Measurements from ENCODE around the gene CRYGC.
A peak's percentile ranks its signal among the peaks of the same experiment; 100 is the strongest.

Gene CRYGC, protein sequence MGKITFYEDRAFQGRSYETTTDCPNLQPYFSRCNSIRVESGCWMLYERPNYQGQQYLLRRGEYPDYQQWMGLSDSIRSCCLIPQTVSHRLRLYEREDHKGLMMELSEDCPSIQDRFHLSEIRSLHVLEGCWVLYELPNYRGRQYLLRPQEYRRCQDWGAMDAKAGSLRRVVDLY

DNA sequence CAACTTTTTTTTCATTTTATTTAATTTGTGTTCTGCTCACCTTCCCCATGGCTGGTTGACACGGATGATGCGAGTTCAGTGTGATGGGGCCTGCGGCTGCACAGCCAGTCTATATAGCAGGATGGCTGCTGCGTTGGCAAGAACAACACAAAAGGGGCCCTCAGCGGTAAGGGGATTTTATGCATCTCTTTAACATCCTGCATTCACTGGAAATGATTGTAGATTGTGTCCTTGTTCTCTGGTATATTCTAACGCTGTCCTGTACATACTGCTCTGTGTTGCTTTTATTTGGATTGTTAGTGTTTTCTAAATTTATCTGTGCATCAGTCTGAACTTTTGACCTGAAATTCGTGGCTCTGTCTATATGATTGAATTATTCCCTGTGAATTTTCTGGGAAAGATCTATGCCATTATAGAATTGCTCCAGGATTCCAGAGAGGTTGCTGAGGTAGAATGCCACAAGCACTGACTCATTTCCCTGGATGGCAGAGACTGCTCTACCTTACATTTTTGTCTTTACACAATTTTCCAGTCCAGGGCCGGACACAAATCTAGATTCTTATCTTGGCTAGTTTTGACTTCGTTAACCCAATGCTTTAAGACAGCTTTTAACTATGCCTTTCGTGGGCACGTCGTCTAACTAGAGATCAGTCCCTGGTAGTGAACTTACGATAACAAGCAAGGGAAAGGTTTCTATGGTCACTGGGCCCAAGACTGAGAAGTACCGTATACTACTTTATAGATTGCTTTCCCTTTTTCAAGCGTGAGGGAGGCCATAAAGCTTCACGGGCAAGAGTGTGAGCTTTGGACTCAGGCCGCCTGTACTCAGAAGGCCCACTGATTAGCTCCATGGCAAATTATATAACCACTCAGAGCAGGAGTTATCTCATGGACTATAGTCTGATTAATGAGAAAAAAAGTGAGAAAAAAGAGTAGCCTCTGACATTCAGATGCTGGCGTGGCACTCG, at the start of gene CRYGC:
CRYGC (minus strand) TSS at position 85 of the 968 bp plus-strand sequence; CDS start at position 49, 36 bp downstream.
- H3K4me3 ChIP-seq (ENCODE audit: low read length), result no peak within 1 kb of the TSS
- peak; percentile 37 for DNase-seq (ENCODE audit: low read depth)
- TF ChIP-seq CTCF (IDR thresholded peaks at IDR 0.05; ENCODE audit: insufficient read depth, low read depth, low read length, missing control alignments), result no peak

DNA sequence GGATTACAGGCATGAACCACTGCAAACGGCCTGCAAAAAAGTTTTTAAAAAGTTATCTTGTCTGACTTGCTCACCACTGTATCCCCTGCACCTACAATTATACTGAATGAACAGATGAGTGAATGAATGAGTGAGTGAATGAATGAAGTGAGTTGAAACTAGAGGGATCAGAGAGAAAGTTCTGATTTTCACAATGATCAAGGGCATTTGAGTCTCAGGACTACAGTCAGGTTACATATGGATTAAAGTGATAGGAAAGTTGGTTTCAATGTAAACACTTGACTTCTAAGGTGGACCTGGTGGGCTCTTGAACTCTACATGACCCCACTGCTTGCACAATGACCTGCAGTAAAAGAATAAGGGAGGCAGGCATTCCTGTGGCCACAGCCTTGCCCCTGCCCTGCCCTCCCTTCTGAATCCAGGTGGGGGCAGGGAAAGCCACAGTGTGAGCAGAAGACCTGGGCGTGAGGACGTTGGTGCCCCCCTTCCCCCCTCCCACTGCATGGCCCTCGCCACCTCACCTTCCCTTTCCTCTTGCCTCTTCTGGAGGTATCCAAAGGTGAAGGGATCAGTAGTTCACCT, 49.5 kb upstream of the CRYGC start:
- no peak overlapping the region for H3K4me3 ChIP-seq (ENCODE audit: low read length)
- no peak for TF ChIP-seq CTCF (IDR thresholded peaks at IDR 0.05; ENCODE audit: insufficient read depth, low read depth, low read length, missing control alignments)
- no peak for DNase-seq (ENCODE audit: low read depth)

- no peak overlapping the region for H3K4me3 ChIP-seq (ENCODE audit: low read length)
- no peak for DNase-seq (ENCODE audit: low read depth)
- no peak for TF ChIP-seq CTCF (IDR thresholded peaks at IDR 0.05; ENCODE audit: insufficient read depth, low read depth, low read length, missing control alignments)
Measured at GRCh38 chr2:208175840-208176153, 46.2 kb upstream of the CRYGC start.

GRCh38 chr2:208175069-208175839, 45.6 kb upstream of the CRYGC start:
- peak; percentile 79 for DNase-seq (ENCODE audit: low read depth)
- peak; percentile 96 for TF ChIP-seq CTCF (IDR thresholded peaks at IDR 0.05; ENCODE audit: insufficient read depth, low read depth, low read length, missing control alignments)
- H3K4me3 ChIP-seq (ENCODE audit: low read length), result no peak overlapping the region

DNA sequence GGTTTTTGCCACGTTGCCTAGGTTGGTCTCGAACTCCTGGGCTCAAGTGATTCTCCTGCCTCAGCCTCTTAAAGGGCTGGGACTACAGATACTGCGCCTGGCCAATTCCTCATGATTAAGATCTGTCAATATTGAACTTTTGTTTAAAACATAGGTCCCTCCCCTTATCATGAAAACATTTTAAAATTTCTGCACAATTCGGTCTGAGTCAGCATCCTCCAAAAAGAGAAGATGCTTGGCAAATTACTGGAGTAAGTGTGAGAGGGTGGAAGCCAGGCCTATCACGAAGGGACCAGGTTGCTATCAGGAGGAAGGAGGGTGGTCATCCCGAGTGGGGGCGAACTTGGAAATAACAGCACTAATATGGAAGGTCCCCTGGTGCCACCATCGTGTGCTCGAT, 44.5 kb upstream of the CRYGC start:
- TF ChIP-seq CTCF (IDR thresholded peaks at IDR 0.05; ENCODE audit: insufficient read depth, low read depth, low read length, missing control alignments), result no peak
- H3K4me3 ChIP-seq (ENCODE audit: low read length), result no peak overlapping the region
- DNase-seq (ENCODE audit: low read depth), result no peak

GRCh38 chr2:208172125-208172524, 42.5 kb upstream of the CRYGC start:
- DNase-seq (ENCODE audit: low read depth), result no peak
- TF ChIP-seq CTCF (IDR thresholded peaks at IDR 0.05; ENCODE audit: insufficient read depth, low read depth, low read length, missing control alignments), result no peak
- H3K4me3 ChIP-seq (ENCODE audit: low read length), result no peak overlapping the region
